Adipose tissue (tissue), 3 donors: ENCODE data around the gene TRIM71. TPM values are rescaled to one million over a fixed set of nuclear protein-coding genes. Genes with fewer than 3 reads are reported as not detected.

Experiments
- H3K27ac ChIP-seq: one replicate; pipeline ENCODE4 v1.5.1; 2013; ENCODE audit warnings: low read depth, low read length
- WGBS, 3 donors: extraction: QIAGEN DNeasy Blood & Tissue Kit; methylation state at CpG; one replicate each; pipeline ENCODE4 v1.1.7; 2013; 5-methylcytosine and 5-hydroxymethylcytosine counted together
- polyA plus RNA-seq, 3 donors: library from polyadenylated mRNA; stranded (reverse); fragments of 200-250 nt; gene quantifications; one replicate each; pipeline ENCODE4 v1.2.3, GENCODE V29; 2013
- donor health status: healthy with polysubstance abuse.
- donor health status: Bipolar disorder and iron deficiency.
- donor health status: healthy.

The TRIM71 gene
- polyA plus RNA-seq, 3 donors = under 0.01 to 0.01 TPM; not detected in 1

DNA sequence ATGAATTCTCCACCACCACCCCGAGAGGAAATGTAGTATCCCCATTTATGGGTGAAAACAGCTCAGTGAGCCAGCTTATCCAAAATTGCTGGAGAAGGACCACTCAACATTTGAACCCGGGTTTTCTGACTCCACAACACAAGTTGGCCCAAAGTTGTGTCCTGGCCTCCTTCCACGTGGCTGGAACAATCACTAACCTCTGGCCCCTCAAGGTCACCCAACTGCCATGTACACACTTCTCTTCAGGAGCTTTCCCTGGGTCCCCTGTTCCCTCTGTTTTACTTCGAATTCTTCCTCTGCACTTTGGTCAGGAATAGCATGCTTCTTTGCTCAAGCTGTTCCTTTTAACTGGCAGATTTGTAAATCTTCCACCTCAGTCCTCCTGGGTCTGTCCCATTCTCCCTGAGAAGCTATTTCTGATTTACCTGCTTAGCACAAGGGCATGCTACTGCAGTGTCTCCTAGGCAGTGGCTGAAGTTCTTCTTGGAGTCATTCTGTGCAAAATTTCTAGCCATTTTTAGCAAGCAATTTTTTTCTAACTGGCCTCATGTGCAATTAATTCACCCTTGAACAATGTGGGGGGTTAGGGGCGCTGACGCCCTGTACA, 39.2 kb downstream of the TRIM71 start:
- WGBS, 3 donors = 50 to 78% (median 78%) methylated on average over 6 of the region's 6 CpGs
- H3K27ac ChIP-seq = no peak overlapping the region

DNA sequence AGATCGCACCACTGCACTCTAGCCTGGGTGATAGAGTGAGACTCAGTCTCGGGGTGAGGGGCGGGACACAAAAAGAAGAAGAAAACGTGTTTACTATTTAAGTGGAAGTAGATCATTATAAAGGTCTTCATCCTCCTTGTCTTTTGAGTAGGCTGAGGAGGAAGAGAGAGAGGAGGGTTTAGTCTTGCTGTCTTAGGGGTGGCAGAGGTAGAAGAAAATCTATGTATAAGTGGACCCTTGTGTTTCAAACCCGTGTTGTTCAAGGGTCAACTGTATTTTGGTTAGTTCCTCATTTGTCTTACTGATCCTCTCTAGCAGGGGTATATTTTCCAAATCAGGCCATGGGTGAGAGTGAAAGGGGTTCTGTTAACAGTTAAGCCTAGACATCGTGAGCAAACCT, 40.1 kb downstream of the TRIM71 start:
- 75 to 89% (median 77%) methylated on average over 6 of the region's 6 CpGs for WGBS, 3 donors
- H3K27ac ChIP-seq = no peak overlapping the region

DNA sequence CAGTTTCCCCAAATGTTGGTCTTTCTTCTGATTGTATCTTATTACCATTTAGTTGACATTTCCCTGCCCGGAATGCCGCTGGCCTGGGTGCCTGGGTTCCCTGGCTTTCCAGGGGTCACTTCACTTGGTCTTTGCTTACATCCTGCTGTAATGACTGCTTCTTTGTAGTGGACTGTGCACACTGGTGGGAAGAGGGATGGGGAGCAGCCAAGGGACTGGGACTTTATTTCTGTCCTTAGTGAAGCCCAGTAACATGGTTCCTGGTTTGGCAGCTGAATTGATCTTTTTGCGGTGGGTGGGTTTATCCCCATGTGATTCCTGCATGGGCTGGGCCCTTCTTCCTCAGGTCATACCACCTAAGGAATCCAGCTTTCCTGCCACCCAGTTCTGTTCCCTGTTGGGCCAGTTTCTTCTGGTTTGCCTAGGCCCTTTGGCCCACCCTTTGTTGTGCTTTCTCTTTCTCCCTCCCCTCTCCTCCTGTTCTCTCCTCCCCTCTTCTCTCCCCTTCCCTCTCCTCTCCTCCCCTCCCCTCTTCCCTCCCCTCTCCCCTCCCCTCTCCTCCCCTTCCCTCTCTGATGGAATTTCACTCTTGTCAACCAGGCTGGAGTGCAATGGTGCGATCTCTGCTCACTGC, 41.9 kb downstream of the TRIM71 start:
- no peak overlapping the region for H3K27ac ChIP-seq
- WGBS, 3 donors = 93 to 98% (median 95%) methylated on average over 4 of the region's 4 CpGs

DNA sequence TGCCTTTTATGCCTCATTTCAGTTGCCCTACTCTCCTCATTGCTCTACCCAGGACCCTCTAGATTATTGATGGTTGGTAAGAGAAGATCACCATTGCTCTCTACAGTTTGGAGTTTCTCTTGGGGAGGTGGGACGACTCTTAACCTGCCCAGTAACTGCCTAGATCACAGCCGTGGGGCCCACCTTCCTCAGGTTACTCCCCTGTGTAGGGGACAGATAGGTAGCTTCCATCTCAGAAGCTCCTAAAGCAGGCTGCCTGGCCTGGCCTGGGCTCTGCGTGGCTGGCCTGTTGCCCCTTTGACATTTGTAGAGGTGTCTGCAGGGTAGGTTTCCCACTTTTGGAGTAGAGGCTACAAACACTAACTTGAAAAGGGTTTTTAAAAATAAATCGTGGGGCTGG, 42.7 kb downstream of the TRIM71 start:
- WGBS, 3 donors = 91 to 93% (median 91%) methylated on average over 4 of the region's 4 CpGs
- no peak overlapping the region for H3K27ac ChIP-seq

DNA sequence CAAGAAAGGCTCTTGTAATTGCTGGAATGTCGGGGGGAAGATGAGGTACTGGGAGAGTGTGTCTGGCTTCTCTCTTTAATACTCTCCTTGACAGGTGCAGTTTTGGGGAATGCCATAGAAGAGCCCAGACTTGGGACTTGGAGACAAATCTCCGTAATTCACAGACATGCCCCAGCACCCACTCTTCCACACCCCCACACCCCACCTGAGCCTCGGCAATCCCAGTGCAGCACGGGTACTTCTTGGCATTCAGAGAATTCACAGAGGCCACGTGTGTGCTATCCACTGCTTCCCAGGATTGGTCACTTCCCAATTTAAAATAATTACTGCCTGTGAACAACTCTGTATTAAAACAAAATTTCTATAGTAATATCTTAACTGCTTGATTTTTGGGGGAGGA, 43.9 kb downstream of the TRIM71 start:
- no peak overlapping the region for H3K27ac ChIP-seq
- WGBS, 3 donors = 72 to 83% (median 79%) methylated on average over 5 of the region's 5 CpGs

DNA sequence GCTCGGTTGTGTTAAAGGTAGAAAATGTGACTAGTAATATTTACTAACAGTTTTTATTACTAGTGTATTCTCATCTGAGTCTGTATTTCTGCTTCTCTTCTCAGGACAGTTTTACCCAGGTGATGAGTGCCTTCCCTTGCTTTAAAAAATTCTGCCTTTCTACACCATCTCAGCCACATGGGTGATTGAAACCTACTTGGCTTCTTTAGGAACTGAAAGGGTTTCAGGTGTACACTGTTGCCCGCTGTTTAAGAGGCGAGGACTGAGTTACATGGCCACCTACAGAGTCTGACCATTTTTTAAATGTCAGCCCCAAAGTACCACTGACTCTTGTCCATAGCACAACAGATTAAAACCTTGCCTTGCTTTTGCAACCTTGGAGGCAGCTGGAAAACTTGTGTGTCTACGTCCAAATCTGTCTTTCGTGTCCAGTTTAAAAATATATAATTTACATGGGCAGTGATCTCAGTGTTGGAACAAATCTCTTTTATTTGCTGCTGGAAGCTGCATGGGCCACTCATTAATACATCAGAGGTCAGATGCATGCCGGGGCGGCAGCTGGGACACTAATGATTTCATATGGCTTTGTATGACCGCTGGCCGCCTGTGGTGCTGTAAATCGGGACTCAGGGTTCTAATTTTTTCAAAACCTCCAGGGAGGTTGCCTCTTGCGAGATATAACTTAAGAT, 44.6 kb downstream of the TRIM71 start:
- WGBS, 3 donors = 67 to 80% (median 70%) methylated on average over 11 of the region's 11 CpGs
- no peak overlapping the region for H3K27ac ChIP-seq

DNA sequence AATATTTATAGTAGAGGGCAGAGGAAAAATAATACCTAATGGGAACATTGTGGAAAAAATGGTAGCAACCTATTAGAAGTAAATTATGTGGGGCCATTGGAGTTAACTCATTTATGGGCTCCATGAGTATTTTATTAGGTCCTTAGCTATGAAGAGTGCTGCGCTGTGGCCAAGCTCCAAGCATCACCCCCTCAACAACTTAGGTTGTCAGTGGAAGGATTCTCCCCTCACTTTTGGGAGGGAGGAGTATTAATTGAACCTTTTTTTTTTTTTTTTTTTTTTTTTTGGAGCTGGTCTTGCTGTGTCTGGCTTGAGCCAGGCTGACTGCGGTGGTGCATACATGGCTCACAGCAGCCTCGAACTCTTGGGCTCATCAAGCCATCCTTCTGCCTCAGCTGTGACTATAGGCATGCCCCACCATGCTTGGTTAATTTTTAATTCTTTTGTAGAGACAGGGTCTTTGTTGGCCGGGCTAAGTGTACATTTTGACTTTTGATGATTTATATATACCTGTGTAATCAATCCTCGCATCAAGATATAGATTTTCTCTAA, 45.2 kb downstream of the TRIM71 start:
- 82 to 96% (median 92%) methylated on average over 5 of the region's 5 CpGs for WGBS, 3 donors
- H3K27ac ChIP-seq = no peak overlapping the region

DNA sequence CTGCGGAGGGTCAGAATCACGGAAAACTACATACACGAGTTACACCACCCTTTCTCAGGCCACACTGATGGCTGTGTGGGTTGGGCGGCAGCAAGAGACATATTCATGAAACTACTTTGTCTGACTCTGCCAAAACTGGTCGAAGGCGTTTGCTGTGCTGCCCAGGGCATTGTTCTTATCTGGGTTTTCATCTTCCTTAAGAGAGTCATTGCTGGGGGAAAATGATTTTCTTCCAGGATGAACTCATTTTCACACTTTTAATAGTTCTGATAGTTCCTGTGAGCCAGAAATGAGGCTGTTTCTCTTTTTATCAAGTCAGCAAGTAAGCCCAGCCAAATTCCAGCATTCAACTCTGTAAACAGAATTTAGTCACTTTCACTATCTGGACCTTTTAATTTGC, 47.6 kb downstream of the TRIM71 start:
- WGBS, 3 donors = 44 to 51% (median 49%) methylated on average over 6 of the region's 6 CpGs
- H3K27ac ChIP-seq = no peak overlapping the region

DNA sequence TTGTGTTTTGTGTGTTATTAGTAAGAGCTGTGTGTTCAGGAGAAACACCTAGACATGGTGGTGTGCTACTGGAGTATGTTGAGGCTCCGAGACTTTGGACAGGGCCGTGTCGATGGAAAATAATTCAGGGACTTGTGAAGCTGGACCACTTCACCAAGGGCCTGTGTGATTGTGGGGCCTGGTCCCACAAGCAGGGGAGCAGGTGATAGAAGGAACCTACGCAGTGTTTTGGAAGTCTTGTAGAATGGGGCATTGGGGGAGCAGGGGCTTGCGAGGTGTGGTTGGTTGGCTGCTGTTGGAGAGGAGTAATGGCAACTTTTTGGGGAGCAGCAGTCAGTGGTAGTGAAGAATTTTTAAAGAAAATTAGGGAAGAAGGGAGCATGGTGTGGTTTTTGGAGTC, 48.7 kb downstream of the TRIM71 start:
- WGBS, 3 donors = 95 to 97% (median 96%) methylated on average over 5 of the region's 5 CpGs
- no peak overlapping the region for H3K27ac ChIP-seq

DNA sequence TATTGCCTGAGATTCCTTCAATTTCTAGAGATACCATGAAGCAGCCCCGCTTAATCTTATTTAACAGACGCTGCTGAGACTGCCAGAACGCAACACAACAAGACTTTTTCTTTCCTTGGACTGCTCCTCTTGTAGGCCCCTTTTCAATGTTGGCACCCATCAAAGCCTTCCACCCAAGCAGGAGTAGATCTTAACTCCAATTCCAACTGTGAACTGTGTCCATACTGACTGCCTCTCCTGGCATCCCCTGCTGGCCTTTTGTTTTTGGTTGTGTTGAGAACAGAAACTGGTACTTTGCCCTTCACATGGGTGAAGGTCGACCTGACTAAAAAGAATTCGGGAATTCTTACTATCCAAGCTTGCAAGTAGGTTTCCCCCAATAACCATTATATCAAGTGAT, 50.2 kb downstream of the TRIM71 start:
- H3K27ac ChIP-seq = no peak overlapping the region
- WGBS, 3 donors = 90 to 96% (median 91%) methylated on average over 5 of the region's 5 CpGs

DNA sequence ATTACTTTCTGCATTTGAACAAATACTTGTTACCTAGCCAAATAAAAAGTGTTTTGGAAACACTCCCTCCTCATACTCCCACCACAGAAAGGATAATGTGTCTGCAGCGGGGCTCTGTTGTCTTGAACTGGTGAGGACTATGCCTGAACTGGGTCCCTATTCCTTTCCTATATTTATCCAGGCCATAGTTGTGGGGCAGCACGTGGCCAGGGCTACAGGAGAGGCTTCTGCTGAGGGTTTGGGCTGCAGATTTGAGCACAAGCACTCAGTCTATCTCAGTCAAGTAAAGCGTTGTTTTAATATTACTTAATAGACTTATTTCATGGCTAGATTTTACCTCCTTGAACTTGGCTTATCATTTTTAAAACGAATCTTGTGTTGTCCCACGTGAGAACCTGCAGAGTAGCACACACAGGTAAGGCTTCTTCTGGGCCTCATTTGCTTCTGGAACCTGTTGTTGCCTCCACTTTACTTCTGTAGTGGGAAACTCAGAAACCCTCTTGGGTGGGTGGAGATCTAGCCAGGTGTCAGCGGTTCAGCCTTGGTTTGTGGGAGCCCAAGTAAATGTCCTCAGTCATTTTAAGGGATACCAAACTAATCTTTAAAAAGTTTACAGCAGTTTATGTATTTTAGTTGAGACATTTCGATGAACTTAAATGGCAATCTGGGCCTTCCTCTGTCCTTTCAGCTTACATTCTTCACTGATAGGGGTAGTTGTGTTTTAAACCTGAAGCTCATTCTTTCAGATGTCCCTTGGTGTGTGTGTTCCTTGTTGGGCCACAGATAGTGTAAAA, 51.1 kb downstream of the TRIM71 start:
- no peak overlapping the region for H3K27ac ChIP-seq
- WGBS, 3 donors = 80 to 84% (median 82%) methylated on average over 7 of the region's 7 CpGs

DNA sequence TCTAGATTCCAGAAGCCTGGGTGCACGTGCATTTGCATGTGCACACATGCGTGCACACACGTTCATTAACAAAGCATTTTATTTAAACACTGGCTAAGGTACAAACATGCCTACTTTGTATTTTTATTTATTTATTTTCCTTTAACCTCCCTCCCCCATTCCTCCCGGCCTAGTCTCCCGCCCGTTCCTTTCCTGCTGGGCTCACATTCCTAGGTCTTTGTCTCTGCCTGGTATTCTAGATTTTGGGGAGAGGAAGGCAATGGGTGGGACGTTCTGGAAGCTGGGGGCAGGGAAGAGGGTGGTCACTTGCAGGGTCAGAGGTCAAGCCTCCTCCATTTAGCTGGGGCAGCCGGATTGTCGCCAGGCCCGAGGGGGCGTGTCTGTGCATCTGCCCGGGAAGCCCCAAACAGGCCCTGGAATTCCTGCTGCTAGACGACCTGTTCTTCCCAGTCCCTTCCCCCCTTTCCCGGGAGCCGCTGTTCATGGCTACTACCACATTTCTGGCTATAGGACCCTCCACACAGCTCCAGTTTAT, 51.8 kb downstream of the TRIM71 start:
- 82 to 89% (median 83%) methylated on average over 15 of the region's 15 CpGs for WGBS, 3 donors
- no peak overlapping the region for H3K27ac ChIP-seq

DNA sequence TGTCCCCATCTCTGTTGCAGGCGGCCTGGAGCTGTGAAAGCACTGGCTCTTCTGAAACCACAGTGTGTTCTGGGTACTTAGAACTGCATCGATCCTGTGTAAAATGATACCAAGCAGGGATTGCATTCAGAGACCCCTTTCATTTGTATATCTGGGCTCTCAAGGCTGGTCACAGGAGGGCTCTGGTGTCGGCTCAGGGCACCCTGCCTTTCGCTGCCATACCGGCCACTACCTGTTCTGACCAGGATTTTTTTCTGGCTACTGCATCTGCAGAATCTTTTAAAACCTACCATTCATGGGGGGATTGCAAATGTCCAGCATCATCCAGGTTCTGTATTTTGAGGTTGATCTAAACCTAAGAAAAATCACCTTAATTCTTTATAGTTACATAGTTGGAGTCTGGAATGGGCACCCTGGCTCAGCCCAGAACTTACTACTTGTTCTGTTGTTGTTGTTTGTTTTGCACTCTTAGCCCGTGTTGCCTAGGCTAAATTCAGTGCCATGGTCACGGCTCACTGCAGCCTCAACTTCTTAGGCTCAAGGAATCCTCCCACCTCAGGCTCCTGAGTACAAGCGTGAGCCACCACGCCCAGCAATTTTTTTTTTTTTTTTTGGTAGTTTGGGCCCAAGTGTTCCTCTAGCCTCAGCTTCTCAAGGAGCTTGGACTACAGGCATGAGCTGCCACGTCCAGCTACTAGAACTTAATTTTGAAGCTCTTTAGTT, 52.7 kb downstream of the TRIM71 start:
- 89 to 93% (median 91%) methylated on average over 10 of the region's 10 CpGs for WGBS, 3 donors
- no peak overlapping the region for H3K27ac ChIP-seq

DNA sequence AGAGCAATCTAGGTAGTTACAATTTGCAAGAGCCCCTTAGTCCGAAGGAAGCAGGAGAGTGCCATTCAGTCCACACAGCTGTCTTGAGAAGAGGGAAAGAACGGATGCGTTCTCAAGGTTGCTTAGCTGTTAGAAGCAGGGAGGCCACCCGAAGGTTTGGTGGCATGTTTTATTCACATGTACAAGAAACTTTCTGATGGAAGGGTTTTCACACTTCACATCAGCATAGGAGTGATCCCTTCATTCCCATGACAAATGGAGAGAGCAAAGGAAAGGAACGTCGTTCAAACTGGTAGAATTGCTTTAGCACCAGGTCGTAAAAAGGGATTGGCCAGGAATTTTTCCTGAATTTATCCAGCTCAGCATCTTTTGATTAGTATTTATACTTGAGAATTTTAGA, 53.5 kb downstream of the TRIM71 start:
- 87 to 94% (median 93%) methylated on average over 7 of the region's 7 CpGs for WGBS, 3 donors
- no peak overlapping the region for H3K27ac ChIP-seq

DNA sequence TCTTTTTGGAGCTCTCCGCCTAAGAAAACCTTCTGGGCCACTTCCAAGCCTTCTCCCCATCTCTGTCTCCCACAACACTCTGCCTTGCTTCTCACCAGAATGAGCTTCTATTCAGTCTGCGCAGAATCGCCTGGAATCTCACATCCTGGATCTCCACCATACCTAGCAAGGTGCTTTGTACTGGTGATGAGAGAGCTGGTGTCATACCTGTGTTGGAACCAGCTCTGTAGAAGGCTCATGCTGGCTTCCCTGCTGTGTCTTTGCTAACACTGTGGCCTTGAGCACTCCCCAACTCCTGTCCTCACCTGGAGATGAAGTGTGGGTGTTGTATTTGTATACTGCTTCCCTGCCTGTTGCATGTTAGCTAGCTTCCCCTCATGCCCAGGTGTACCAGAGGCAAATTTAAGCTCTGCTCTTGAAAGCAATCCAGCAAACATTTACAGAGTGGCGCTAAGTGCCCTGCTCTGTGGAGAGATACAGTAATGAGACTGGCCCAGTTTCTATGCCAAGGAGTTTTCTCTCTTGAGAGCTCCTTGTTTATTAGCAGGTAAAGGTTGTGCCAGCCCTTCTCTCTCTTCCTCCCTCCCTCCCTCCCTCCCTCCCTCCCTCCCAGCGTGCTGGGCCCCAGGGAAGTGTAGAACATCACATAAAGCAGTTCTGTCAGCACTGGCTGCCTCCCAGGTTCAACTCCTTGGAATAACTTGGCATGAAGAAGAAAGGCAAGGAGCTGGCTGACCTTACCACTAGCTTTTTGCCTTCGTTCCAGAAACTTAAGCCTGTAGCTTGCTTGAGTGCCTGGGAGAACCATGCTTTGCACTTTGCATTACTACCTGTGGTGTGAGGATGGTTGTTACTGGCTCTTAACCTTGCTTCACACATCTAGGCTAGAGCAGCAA, 54.9 kb downstream of the TRIM71 start:
- H3K27ac ChIP-seq = no peak overlapping the region
- 47 to 64% (median 60%) methylated on average over 6 of the region's 6 CpGs for WGBS, 3 donors

DNA sequence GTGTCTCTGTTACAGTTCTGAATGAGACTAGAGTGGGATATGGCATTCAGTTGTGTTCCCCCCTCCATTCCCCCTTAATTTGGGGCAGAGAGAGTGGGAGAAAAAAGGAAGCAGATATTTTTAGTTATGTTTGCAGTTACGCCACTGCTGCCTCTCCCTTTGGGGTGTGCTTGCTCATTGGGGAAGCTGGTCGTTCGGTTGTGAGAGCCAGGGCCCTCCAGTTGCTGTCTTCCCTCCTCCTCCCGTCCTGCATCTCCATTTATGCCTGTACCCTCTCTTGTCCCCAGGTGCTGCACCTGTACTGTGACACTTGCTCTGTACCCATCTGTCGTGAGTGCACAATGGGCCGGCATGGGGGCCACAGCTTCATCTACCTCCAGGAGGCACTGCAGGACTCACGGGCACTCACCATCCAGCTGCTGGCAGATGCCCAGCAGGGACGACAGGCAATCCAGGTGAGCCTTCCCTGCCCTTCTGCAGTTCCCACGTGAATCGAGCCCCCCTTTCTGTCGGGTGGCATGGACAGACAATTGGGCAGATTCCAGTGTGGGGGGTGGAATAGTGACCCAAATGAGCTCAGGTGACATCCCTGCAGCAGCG, 55.8 kb downstream of the TRIM71 start:
- 51 to 54% (median 52%) methylated on average over 12 of the region's 12 CpGs for WGBS, 3 donors
- no peak overlapping the region for H3K27ac ChIP-seq

DNA sequence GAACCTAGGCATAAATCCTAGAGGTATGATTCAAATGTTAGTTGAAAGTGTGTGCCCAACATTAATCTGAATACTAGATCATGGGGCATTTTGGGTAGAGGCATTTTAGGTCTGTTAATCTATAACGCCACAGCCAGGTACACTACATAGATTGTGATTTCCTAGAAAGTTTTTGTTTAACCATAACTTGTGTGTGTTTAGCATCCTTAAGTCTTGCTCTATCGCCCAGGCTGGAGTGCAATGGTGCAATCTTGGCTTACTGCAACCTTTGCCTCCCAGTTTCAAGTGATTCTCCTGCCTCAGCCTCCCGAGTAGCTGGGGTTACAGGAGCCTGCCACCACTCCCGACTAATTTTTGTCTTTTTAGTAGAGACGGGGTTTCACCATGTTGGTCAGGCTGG, 59.1 kb downstream of the TRIM71 start:
- 94 to 97% (median 95%) methylated on average over 5 of the region's 5 CpGs for WGBS, 3 donors
- no peak overlapping the region for H3K27ac ChIP-seq
